ENCODE results near the gene KIAA0232.
A peak's percentile ranks its signal among the peaks of the same experiment; 100 is the strongest.
"Not testable (repeated sequence)": the region's sequence is repeated elsewhere in the genome, so short reads cannot be mapped to it uniquely, and the experiment has no call there.

The KIAA0232 gene

DNA sequence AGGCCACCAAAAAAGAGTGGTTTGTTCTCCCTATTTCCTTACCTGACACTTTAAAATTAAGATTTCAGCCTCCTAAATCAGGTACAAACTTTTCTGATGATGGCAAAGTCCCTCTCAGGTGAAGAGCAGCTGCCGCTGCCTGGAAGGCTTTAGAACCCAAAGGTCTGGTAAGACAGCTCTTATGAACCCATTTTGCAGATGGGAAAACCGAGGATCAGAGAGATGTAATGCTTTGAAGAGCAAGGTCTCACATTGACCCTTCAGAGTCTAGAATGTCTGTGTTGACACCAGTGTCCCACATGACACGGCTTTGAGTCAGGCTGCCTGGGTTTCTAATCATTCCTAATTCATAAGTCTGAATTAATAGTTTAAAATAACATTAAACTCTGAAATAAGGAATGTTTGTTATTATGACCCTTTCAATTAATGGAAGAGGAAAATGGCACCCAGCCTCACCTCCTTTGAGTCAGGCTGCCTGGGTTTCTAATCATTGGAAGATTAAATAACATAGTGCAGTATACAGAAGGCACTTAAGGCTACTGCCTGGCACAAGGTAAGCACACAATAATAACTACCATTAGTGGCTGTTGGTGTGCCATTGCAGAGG is 27.9 kb upstream of the KIAA0232 start:
- DNase-seq (ENCODE audit: low read depth) = no peak

GRCh38 chr4:6755088-6755753 is 27.3 kb upstream of the KIAA0232 start:
- no peak for DNase-seq (ENCODE audit: low read depth)

DNA sequence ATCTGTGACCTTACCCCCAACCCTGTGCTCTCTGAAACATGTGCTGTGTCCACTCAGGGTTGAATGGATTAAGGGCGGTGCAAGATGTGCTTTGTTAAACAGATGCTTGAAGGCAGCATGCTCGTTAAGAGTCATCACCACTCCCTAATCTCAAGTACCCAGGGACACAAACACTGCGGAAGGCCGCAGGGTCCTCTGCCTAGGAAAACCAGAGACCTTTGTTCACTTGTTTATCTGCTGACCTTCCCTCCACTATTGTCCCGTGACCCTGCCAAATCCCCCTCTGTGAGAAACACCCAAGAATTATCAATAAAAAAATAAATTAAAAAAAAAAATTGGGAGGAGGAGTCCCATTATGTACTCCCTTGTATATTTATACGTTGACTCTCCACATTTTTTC is 26.2 kb upstream of the KIAA0232 start:
- not testable (repeated sequence) for DNase-seq (ENCODE audit: low read depth)

DNA sequence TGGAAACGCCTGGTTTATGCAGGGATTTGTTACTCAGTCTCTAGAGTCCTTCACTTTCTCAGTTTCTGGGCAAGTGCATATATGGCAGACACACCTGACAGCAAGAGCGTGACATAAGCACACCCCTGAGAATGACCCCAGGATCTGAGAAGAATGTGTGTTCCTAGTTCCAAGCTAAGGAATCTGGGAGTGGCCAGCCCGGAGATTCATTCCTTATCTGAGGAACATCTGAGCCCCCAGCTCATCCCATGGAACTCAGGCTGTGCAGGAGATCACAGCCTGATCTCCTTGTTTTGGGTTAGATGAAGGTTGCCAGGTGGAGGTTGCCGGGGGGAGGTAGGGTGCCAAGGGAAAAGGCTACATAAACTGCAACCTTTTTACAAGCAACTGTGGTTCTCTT is 23.8 kb upstream of the KIAA0232 start:
- DNase-seq (ENCODE audit: low read depth) = no peak

DNA sequence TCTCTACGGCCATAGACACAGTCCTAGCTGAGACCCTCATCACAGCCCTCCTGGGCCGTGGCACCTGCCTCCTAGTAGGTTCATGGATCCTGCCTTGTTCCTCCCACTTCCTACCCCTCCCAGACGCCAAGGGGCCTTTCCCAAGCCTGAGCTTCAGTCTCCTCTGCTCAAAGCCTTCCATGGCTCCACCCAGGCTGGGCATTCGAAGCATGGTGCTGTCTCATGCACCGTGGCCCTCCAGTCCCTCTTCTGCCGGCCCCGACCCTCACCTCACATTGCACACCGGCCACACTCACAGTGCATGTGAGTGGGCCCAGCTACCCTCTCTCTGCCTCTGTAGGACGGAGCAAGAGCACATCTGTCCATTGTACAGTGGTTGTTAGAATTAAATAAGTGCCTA is 21.7 kb upstream of the KIAA0232 start:
- no peak for DNase-seq (ENCODE audit: low read depth)

GRCh38 chr4:6761649-6762615 is 20.6 kb upstream of the KIAA0232 start:
- peak; percentile 52 for DNase-seq (ENCODE audit: low read depth)

DNA sequence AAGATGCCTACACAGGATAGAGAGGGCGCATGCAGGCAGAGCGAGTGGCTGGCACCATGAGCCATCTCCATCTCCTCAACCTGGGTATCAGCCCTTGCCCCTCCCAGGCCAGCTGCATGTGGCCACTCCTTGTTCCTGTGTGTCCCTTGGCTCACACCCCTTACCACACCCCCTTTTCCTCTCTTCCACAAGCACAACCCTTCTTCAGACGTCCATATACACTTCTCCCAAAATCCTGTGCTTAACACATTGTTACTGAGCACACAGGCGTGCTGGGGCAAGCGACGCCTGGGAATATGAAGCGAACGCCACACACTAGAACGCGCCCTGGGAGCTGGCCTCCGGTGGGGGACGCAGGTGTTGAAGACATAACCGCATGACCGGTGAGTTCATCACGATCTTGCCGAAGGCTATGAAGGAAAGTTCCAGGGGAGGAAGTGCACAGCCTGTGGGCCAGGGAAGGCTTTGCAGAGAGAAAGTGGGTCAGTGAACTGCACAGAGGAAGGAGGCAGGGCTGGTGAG is 19.1 kb upstream of the KIAA0232 start:
- no peak for DNase-seq (ENCODE audit: low read depth)

GRCh38 chr4:6764976-6765620 is 17.4 kb upstream of the KIAA0232 start:
- no peak for DNase-seq (ENCODE audit: low read depth)

DNA sequence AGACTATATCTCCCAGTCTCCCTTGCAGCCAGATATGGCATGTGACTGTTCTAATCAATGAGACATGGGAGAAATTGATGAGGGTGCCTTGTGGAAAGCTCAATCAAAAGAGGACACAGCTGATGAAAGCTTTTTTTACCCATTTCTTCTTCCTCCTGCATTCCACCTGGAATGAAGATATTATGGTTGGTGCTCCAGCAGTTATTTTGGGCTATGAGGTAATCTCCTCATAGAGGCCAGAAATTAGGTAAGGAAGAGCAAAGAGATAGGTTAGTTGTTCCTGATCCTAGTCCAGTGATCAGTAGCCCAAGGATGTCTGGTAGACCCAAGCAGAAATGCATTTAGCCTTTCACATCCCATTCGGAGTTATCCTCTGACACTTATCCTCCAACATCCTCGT is 16.8 kb upstream of the KIAA0232 start:
- DNase-seq (ENCODE audit: low read depth) = no peak

GRCh38 chr4:6767386-6767747 is 15.2 kb upstream of the KIAA0232 start:
- DNase-seq (ENCODE audit: low read depth) = no peak

GRCh38 chr4:6767748-6768538 is 14.6 kb upstream of the KIAA0232 start:
- no peak for DNase-seq (ENCODE audit: low read depth)

- DNase-seq (ENCODE audit: low read depth) = no peak
Observed at GRCh38 chr4:6768539-6768905, 14.0 kb upstream of the KIAA0232 start.

DNA sequence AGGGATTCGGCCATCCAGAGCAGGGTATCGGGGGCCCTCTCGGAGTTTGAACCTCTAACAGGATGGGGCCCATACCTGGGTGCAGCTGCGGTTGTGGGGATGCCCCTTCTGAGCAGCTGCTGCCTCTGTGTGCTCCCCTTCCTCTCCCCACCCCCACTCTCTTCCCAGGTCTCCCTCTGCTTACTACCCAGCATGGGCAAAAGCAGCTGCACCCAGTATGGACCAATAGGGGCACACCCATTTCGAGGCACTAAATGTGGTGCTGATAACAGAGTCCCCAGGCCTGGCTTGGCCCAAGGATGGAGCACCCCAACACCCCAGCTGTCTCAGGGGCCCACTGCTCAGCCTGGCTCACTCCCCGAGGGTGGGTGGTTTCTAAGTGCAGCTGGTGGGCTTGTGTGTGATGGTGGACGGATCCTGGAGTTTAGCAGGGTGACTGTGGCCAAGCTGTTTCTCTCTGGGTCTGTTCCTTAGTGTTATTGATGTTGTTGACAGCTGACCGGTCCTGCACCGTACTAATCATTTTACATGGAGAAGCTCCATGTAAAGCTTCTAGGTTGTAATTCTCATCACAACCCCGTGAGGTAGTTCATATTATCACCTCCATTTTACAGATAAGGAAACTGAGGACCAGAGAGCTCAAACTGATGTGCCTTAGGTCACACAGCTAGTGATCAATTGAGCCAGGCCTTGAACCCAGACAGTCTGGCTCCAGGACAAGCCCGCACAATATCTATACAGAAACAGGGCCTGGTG is 13.1 kb upstream of the KIAA0232 start:
- no peak for DNase-seq (ENCODE audit: low read depth)

GRCh38 chr4:6769989-6770420 is 12.5 kb upstream of the KIAA0232 start:
- no peak for DNase-seq (ENCODE audit: low read depth)

DNA sequence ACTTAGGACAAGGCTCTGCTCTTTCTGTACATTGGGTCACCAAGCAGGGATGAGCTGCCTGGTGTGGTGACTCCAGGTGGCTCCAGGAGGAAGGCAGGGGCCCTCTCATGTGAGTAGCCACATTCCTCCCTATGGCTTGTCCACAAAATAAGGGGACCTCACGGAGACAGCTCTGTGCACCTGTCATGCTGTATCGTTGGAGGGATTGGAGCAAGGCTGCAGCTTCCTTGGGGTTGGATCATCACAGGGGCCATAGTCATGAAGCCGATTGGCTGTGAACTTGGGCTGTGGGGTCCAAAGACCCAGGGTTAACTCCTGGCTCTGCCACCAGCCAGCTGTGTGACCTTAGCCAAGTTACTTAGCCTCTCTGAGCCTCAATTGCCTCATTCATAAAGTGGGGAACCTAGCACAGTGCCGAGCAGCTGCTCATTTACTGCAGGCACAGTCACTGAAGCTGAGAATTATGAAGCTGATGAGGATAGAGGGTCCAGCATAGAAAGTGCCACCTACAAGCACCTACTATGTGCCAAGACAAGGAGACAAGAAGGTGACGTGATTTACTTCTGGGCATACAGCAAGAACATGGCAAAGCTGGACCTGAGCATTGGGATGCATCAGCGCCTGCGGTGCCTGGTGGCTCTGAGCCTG is 11.8 kb upstream of the KIAA0232 start:
- DNase-seq (ENCODE audit: low read depth) = no peak

- DNase-seq (ENCODE audit: low read depth) = peak; percentile 83
Observed at GRCh38 chr4:6771229-6771671, 11.3 kb upstream of the KIAA0232 start.

GRCh38 chr4:6772223-6772928 is 10.2 kb upstream of the KIAA0232 start:
- peak; percentile 28 for DNase-seq (ENCODE audit: low read depth)

- no peak for DNase-seq (ENCODE audit: low read depth)
Observed at GRCh38 chr4:6773106-6773505, 9.4 kb upstream of the KIAA0232 start.

Data from fibroblast of gingiva (primary cell).